ENCODE data around the gene NEUROD6.

The NEUROD6 gene

GRCh38 chr7:31340603-31341002 is at the start of gene NEUROD6:
NEUROD6 (minus strand) TSS chr7:31340726; CDS start chr7:31339268, 1,458 bp downstream.
- ATAC-seq: no peak
- Mint-ChIP-seq H3K27ac (no peak within 1 kb of the TSS), H3K9me3 (no peaks in the 10 kb centered on the region), H3K36me3 (no peaks in the 10 kb centered on the region), H3K27me3 (peaks cover 16% of the 10 kb centered on the region), H3K4me1 (no peaks in the 10 kb centered on the region), H3K4me3 (no peak within 1 kb of the TSS)

GRCh38 chr7:31384466-31384865 is 43.9 kb upstream of the NEUROD6 start:
- no peak overlapping the region for H3K4me3 Mint-ChIP-seq
- ATAC-seq: no peak
- H3K27me3 Mint-ChIP-seq: no peaks in the 10 kb centered on the region
- H3K4me1 Mint-ChIP-seq: no peaks in the 10 kb centered on the region
- no peaks in the 10 kb centered on the region for H3K36me3 Mint-ChIP-seq
- no peak overlapping the region for H3K27ac Mint-ChIP-seq
- peaks cover 12% of the 10 kb centered on the region for H3K9me3 Mint-ChIP-seq

GRCh38 chr7:31382722-31383121 is 42.2 kb upstream of the NEUROD6 start:
- peaks cover 12% of the 10 kb centered on the region for H3K9me3 Mint-ChIP-seq
- no peaks in the 10 kb centered on the region for H3K36me3 Mint-ChIP-seq
- H3K4me3 Mint-ChIP-seq: no peak overlapping the region
- ATAC-seq: no peak
- no peaks in the 10 kb centered on the region for H3K27me3 Mint-ChIP-seq
- H3K27ac Mint-ChIP-seq: no peak overlapping the region
- H3K4me1 Mint-ChIP-seq: no peaks in the 10 kb centered on the region

- peaks cover 12% of the 10 kb centered on the region for H3K27me3 Mint-ChIP-seq
- H3K4me3 Mint-ChIP-seq: no peak overlapping the region
- no peaks in the 10 kb centered on the region for H3K36me3 Mint-ChIP-seq
- no peaks in the 10 kb centered on the region for H3K9me3 Mint-ChIP-seq
- no peak overlapping the region for H3K27ac Mint-ChIP-seq
- no peaks in the 10 kb centered on the region for H3K4me1 Mint-ChIP-seq
- no peak for ATAC-seq
Observed at GRCh38 chr7:31373337-31374289, 33.1 kb upstream of the NEUROD6 start.

GRCh38 chr7:31372231-31372959 is 31.9 kb upstream of the NEUROD6 start:
- Mint-ChIP-seq H3K27me3 (peaks cover 12% of the 10 kb centered on the region), H3K4me1 (no peaks in the 10 kb centered on the region), H3K36me3 (no peaks in the 10 kb centered on the region), H3K27ac (no peak overlapping the region), H3K4me3 (no peak overlapping the region), H3K9me3 (no peaks in the 10 kb centered on the region)
- no peak for ATAC-seq

- no peak for ATAC-seq
- no peaks in the 10 kb centered on the region for H3K36me3 Mint-ChIP-seq
- no peaks in the 10 kb centered on the region for H3K9me3 Mint-ChIP-seq
- no peak overlapping the region for H3K4me3 Mint-ChIP-seq
- peaks cover 12% of the 10 kb centered on the region for H3K27me3 Mint-ChIP-seq
- no peaks in the 10 kb centered on the region for H3K4me1 Mint-ChIP-seq
- H3K27ac Mint-ChIP-seq: no peak overlapping the region
Observed at GRCh38 chr7:31371621-31372020, 31.1 kb upstream of the NEUROD6 start.

GRCh38 chr7:31370609-31371008 is 30.1 kb upstream of the NEUROD6 start:
- H3K36me3 Mint-ChIP-seq: no peaks in the 10 kb centered on the region
- no peaks in the 10 kb centered on the region for H3K9me3 Mint-ChIP-seq
- no peak for ATAC-seq
- no peaks in the 10 kb centered on the region for H3K4me1 Mint-ChIP-seq
- H3K4me3 Mint-ChIP-seq: no peak overlapping the region
- H3K27me3 Mint-ChIP-seq: peaks cover 12% of the 10 kb centered on the region
- H3K27ac Mint-ChIP-seq: no peak overlapping the region

- H3K27ac Mint-ChIP-seq: no peak overlapping the region
- peaks cover 12% of the 10 kb centered on the region for H3K27me3 Mint-ChIP-seq
- H3K9me3 Mint-ChIP-seq: no peaks in the 10 kb centered on the region
- ATAC-seq: no peak
- H3K4me3 Mint-ChIP-seq: no peak overlapping the region
- H3K4me1 Mint-ChIP-seq: no peaks in the 10 kb centered on the region
- H3K36me3 Mint-ChIP-seq: no peaks in the 10 kb centered on the region
Observed at GRCh38 chr7:31368620-31369019, 28.1 kb upstream of the NEUROD6 start.

- Mint-ChIP-seq H3K4me1 (no peaks in the 10 kb centered on the region), H3K9me3 (no peaks in the 10 kb centered on the region), H3K27me3 (no peaks in the 10 kb centered on the region), H3K27ac (no peak overlapping the region), H3K4me3 (no peak overlapping the region), H3K36me3 (no peaks in the 10 kb centered on the region)
- no peak for ATAC-seq
Observed at GRCh38 chr7:31363496-31363895, 23.0 kb upstream of the NEUROD6 start.

- no peak overlapping the region for H3K27ac Mint-ChIP-seq
Observed at GRCh38 chr7:31363051-31363450, 22.5 kb upstream of the NEUROD6 start.

GRCh38 chr7:31362401-31362800 is 21.9 kb upstream of the NEUROD6 start:
- no peak overlapping the region for H3K4me3 Mint-ChIP-seq
- no peak for ATAC-seq
- no peak overlapping the region for H3K27ac Mint-ChIP-seq
- H3K4me1 Mint-ChIP-seq: no peaks in the 10 kb centered on the region
- no peaks in the 10 kb centered on the region for H3K36me3 Mint-ChIP-seq
- H3K27me3 Mint-ChIP-seq: no peaks in the 10 kb centered on the region
- no peaks in the 10 kb centered on the region for H3K9me3 Mint-ChIP-seq

More at GRCh38 chr7:31363051-31363450, 22.5 kb upstream of the NEUROD6 start:
- Mint-ChIP-seq H3K36me3 (no peaks in the 10 kb centered on the region), H3K4me1 (no peaks in the 10 kb centered on the region), H3K4me3 (no peak overlapping the region), H3K27me3 (no peaks in the 10 kb centered on the region), H3K9me3 (no peaks in the 10 kb centered on the region)
- ATAC-seq: no peak

- Mint-ChIP-seq H3K9me3 (no peaks in the 10 kb centered on the region), H3K36me3 (no peaks in the 10 kb centered on the region), H3K27me3 (no peaks in the 10 kb centered on the region), H3K4me3 (no peak overlapping the region), H3K27ac (no peak overlapping the region), H3K4me1 (no peaks in the 10 kb centered on the region)
- ATAC-seq: no peak
Observed at GRCh38 chr7:31358467-31358866, 17.9 kb upstream of the NEUROD6 start.

- H3K27ac Mint-ChIP-seq: no peak overlapping the region
- H3K4me3 Mint-ChIP-seq: no peak overlapping the region
- ATAC-seq: no peak
- no peaks in the 10 kb centered on the region for H3K36me3 Mint-ChIP-seq
- no peaks in the 10 kb centered on the region for H3K27me3 Mint-ChIP-seq
- no peaks in the 10 kb centered on the region for H3K9me3 Mint-ChIP-seq
- H3K4me1 Mint-ChIP-seq: no peaks in the 10 kb centered on the region
Observed at GRCh38 chr7:31345421-31345820, 4.9 kb upstream of the NEUROD6 start.

GRCh38 chr7:31343516-31344305 is 3.2 kb upstream of the NEUROD6 start:
- Mint-ChIP-seq H3K36me3 (no peaks in the 10 kb centered on the region), H3K27ac (no peak overlapping the region), H3K4me1 (no peaks in the 10 kb centered on the region)

GRCh38 chr7:31341141-31341540 is 615 bp upstream of the NEUROD6 start:
- Mint-ChIP-seq H3K4me3 (no peak overlapping the region), H3K9me3 (no peaks in the 10 kb centered on the region), H3K27me3 (peaks cover 16% of the 10 kb centered on the region), H3K4me1 (no peaks in the 10 kb centered on the region), H3K27ac (no peak overlapping the region), H3K36me3 (no peaks in the 10 kb centered on the region)
- ATAC-seq: no peak

More at GRCh38 chr7:31343516-31344305, 3.2 kb upstream of the NEUROD6 start:
- Mint-ChIP-seq H3K4me3 (no peak overlapping the region), H3K27me3 (peaks cover 7% of the 10 kb centered on the region), H3K9me3 (no peaks in the 10 kb centered on the region)
- ATAC-seq: no peak
